ENCODE data around the gene RAB3GAP1. TPM values are rescaled to one million over a fixed set of nuclear protein-coding genes. Genes with fewer than 3 reads are reported as not detected.

The RAB3GAP1 gene
- total RNA-seq, 1 experiment from 2014 or later, result 63.4 TPM

DNA sequence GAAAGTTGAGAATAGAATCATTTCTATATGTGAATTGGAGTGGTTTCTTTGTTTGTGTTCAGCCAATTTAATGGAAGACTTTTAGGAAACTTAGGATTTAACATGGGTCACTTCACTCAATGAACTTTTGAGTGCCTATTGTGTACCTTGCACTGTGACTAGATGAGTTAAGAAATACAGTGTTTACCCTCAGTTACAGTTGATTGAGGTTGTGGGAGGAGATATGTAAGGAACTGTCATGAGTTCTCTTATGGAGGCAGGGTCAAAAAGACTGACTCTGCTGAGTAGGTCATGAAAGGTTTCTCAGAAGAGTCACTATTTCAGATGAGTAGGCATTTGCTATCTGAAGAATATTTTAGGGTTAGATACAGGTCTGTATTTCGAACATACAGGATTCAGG is 98.6 kb downstream of the RAB3GAP1 start:
- Mint-ChIP-seq H3K4me1 (ENCODE audit: insufficient read depth, unreplicated experiment) (peaks cover 9% of the 10 kb centered on the region), H3K9me3 (ENCODE audit: unreplicated experiment) (no peaks in the 10 kb centered on the region), H3K27ac (ENCODE audit: low read depth, unreplicated experiment) (no peak overlapping the region), H3K36me3 (ENCODE audit: insufficient read depth, unreplicated experiment) (peaks cover 63% of the 10 kb centered on the region), H3K27me3 (ENCODE audit: insufficient read depth, unreplicated experiment) (no peaks in the 10 kb centered on the region), H3K4me3 (ENCODE audit: unreplicated experiment) (no peak overlapping the region)
- POLR2A ChIA-PET, result interaction anchor here (1.7 kb wide), 1 partner anchor 12 kb away, joined by 3 read pairs; no protein-coding TSS in a partner anchor
- no TSS peak for BruUV-seq (replicated peaks)
- TF ChIP-seq, protein P1, sequence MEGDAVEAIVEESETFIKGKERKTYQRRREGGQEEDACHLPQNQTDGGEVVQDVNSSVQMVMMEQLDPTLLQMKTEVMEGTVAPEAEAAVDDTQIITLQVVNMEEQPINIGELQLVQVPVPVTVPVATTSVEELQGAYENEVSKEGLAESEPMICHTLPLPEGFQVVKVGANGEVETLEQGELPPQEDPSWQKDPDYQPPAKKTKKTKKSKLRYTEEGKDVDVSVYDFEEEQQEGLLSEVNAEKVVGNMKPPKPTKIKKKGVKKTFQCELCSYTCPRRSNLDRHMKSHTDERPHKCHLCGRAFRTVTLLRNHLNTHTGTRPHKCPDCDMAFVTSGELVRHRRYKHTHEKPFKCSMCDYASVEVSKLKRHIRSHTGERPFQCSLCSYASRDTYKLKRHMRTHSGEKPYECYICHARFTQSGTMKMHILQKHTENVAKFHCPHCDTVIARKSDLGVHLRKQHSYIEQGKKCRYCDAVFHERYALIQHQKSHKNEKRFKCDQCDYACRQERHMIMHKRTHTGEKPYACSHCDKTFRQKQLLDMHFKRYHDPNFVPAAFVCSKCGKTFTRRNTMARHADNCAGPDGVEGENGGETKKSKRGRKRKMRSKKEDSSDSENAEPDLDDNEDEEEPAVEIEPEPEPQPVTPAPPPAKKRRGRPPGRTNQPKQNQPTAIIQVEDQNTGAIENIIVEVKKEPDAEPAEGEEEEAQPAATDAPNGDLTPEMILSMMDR (IDR thresholded peaks at IDR 0.05; ENCODE audit: unreplicated experiment), result no peak
- DNase-seq (ENCODE audit: unreplicated experiment), result no peak
- intact Hi-C loops (cut with micrococcal nuclease), result no loop called here
- CTCF ChIA-PET, result no interaction called here

DNA sequence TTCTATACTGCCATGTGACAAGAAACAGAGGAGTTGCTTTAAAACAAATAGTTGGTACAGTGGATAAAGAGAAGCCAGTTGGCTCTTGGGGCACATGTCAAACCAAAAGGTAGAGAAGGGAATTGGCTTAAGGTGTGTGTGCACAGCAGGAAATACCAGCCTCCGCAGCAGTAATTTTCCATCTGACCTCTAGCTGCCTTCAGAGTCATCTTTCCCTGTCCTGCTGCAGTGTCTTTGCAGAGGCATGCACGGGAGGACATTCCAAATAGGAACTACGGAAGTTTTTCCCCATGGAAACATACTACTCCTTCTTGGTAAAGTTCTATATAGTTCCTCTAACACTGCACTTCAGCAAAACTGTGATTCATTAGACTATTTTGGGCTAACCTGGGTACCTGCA is 99.5 kb downstream of the RAB3GAP1 start:
- CTCF ChIA-PET, result interaction anchor here (1.0 kb wide), 1 partner anchor 20 kb away, joined by 3 read pairs; no protein-coding TSS in a partner anchor
- Mint-ChIP-seq H3K36me3 (ENCODE audit: insufficient read depth, unreplicated experiment) (peaks cover 69% of the 10 kb centered on the region), H3K9me3 (ENCODE audit: unreplicated experiment) (no peaks in the 10 kb centered on the region), H3K4me3 (ENCODE audit: unreplicated experiment) (no peak overlapping the region), H3K27ac (ENCODE audit: low read depth, unreplicated experiment) (peak overlapping the region; percentile 19), H3K4me1 (ENCODE audit: insufficient read depth, unreplicated experiment) (peaks cover 9% of the 10 kb centered on the region), H3K27me3 (ENCODE audit: insufficient read depth, unreplicated experiment) (no peaks in the 10 kb centered on the region)
- TF ChIP-seq, protein P1 (IDR thresholded peaks at IDR 0.05; ENCODE audit: unreplicated experiment), result no peak
- no TSS peak for BruUV-seq (replicated peaks)
- POLR2A ChIA-PET, result interaction anchor here (1.7 kb wide), 1 partner anchor 11 kb away, joined by 3 read pairs; no protein-coding TSS in a partner anchor
- no peak for DNase-seq (ENCODE audit: unreplicated experiment)
- intact Hi-C loops (cut with micrococcal nuclease), result no loop called here

DNA sequence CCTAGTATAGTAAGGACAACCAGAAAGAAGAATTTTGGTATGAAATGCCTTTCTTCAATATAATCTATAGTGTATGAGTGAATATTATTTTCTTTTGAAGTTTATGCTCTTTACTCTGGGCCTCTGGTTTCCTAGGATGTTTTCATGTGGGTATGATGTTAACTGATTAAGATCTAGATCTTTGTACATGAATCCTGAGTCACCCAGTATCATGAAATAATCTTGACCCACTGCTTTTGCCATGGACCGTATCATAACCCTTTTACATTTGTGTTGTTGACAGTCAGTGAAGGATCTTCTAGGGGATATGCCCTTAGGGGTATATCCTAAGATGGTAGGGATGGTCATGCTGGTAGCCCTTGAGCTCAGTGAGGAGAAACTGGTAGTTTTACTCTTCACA is 100.3 kb downstream of the RAB3GAP1 start:
- Mint-ChIP-seq H3K27me3 (ENCODE audit: insufficient read depth, unreplicated experiment) (no peaks in the 10 kb centered on the region), H3K4me1 (ENCODE audit: insufficient read depth, unreplicated experiment) (peaks cover 9% of the 10 kb centered on the region), H3K36me3 (ENCODE audit: insufficient read depth, unreplicated experiment) (peaks cover 74% of the 10 kb centered on the region), H3K4me3 (ENCODE audit: unreplicated experiment) (no peak overlapping the region), H3K27ac (ENCODE audit: low read depth, unreplicated experiment) (no peak overlapping the region), H3K9me3 (ENCODE audit: unreplicated experiment) (no peaks in the 10 kb centered on the region)
- intact Hi-C loops (cut with micrococcal nuclease), result no loop called here
- CTCF ChIA-PET, result interaction anchor here (1.0 kb wide), 1 partner anchor 21 kb away, joined by 3 read pairs; no protein-coding TSS in a partner anchor
- no TSS peak for BruUV-seq (replicated peaks)
- DNase-seq (ENCODE audit: unreplicated experiment), result no peak
- POLR2A ChIA-PET, result interaction anchor here (1.7 kb wide), 1 partner anchor 10 kb away, joined by 3 read pairs; no protein-coding TSS in a partner anchor
- TF ChIP-seq, protein P1 (IDR thresholded peaks at IDR 0.05; ENCODE audit: unreplicated experiment), result no peak

DNA sequence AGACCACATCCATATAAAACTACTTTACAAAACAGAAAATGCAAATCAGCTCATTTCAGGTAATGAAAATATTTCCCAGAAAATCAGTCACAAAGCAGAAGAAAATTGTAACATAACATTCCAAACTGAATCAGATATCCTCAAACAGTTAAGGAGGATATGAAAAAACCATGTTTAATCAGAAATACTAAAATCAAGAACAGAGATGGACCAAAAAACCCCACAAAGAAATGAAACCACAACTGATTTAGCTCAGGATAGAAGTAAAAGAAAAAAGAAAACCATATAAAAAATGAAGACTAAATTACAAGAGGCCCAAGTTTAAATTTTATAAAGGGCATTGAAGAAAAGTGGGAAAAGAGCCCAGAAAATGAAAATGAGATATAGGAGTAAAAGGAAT is 102.9 kb downstream of the RAB3GAP1 start:
- TF ChIP-seq, protein P1 (IDR thresholded peaks at IDR 0.05; ENCODE audit: unreplicated experiment), result no peak
- no peak for DNase-seq (ENCODE audit: unreplicated experiment)
- no TSS peak for BruUV-seq (replicated peaks)
- POLR2A ChIA-PET, result interaction anchor here (0.6 to 0.7 kb wide), 3 partner anchors 15 to 612 kb away, joined by 3 read pairs; no protein-coding TSS in a partner anchor
- no peaks in the 10 kb centered on the region for H3K4me1 Mint-ChIP-seq (ENCODE audit: insufficient read depth, unreplicated experiment)
- peaks cover 88% of the 10 kb centered on the region for H3K36me3 Mint-ChIP-seq (ENCODE audit: insufficient read depth, unreplicated experiment)
- no peaks in the 10 kb centered on the region for H3K9me3 Mint-ChIP-seq (ENCODE audit: unreplicated experiment)
- intact Hi-C loops (cut with micrococcal nuclease), result no loop called here
- H3K27ac Mint-ChIP-seq (ENCODE audit: low read depth, unreplicated experiment), result peak overlapping the region; percentile 65
- CTCF ChIA-PET, result interaction anchor here (0.6 kb wide), 1 partner anchor 142 kb away, joined by 7 read pairs; no protein-coding TSS in a partner anchor
- no peaks in the 10 kb centered on the region for H3K27me3 Mint-ChIP-seq (ENCODE audit: insufficient read depth, unreplicated experiment)
- H3K4me3 Mint-ChIP-seq (ENCODE audit: unreplicated experiment), result no peak overlapping the region
